NCI-H1105 (cell line): ENCODE measurements around the gene RDX.
"Not testable (repeated sequence)": the region's sequence is repeated elsewhere in the genome, so short reads cannot be mapped to it uniquely, and the experiment has no call there.

Experiments
- DNase-seq: peaks from one replicate; lab custom pipeline; 2025; lab: John Stamatoyannopoulos, UW

RDX gene

GRCh38 chr11:110199184-110199981, 97.0 kb downstream of the RDX start:
- no peak for DNase-seq

- no peak for DNase-seq
Observed at GRCh38 chr11:110198031-110198729, 98.2 kb downstream of the RDX start.

- no peak for DNase-seq
Observed at GRCh38 chr11:110196884-110197420, 99.5 kb downstream of the RDX start.

GRCh38 chr11:110196241-110196754, 100.1 kb downstream of the RDX start:
- no peak for DNase-seq

GRCh38 chr11:110194211-110194766, 102.1 kb downstream of the RDX start:
- DNase-seq: not testable (repeated sequence)

- DNase-seq: not testable (repeated sequence)
Observed at GRCh38 chr11:110192604-110193282, 103.7 kb downstream of the RDX start.

- no peak for DNase-seq
Observed at GRCh38 chr11:110190885-110191284, 105.5 kb downstream of the RDX start.

GRCh38 chr11:110187731-110188130, 108.7 kb downstream of the RDX start:
- DNase-seq: no peak

GRCh38 chr11:110186867-110187266, 109.5 kb downstream of the RDX start:
- no peak for DNase-seq

- DNase-seq: no peak
Observed at GRCh38 chr11:110186456-110186855, 110.0 kb downstream of the RDX start.

GRCh38 chr11:110185599-110185998, 110.8 kb downstream of the RDX start:
- DNase-seq: no peak

GRCh38 chr11:110185121-110185591, 111.3 kb downstream of the RDX start:
- DNase-seq: no peak

- no peak for DNase-seq
Observed at GRCh38 chr11:110184456-110184855, 112.0 kb downstream of the RDX start.

- no peak for DNase-seq
Observed at GRCh38 chr11:110182886-110183285, 113.5 kb downstream of the RDX start.

- no peak for DNase-seq
Observed at GRCh38 chr11:110179064-110179463, 117.3 kb downstream of the RDX start.

GRCh38 chr11:110177086-110177456, 119.3 kb downstream of the RDX start:
- no peak for DNase-seq

- no peak for DNase-seq
Observed at GRCh38 chr11:110176366-110177085, 119.9 kb downstream of the RDX start.

GRCh38 chr11:110174645-110175310, 121.6 kb downstream of the RDX start:
- DNase-seq: no peak

- no peak for DNase-seq
Observed at GRCh38 chr11:110173811-110174644, 122.4 kb downstream of the RDX start.
